ENCODE measurements around the gene PSENEN.

The PSENEN gene

GRCh38 chr19:35750167-35750566 is 4.7 kb downstream of the PSENEN start:
- in situ Hi-C loops (cut with MboI; ENCODE audit: low sequenced_read_pairs) = no loop called here

- in situ Hi-C loops (cut with MboI; ENCODE audit: low sequenced_read_pairs) = no loop called here
Observed at GRCh38 chr19:35751839-35752745, 6.6 kb downstream of the PSENEN start.

- in situ Hi-C loops (cut with MboI; ENCODE audit: low sequenced_read_pairs) = no loop called here
Observed at GRCh38 chr19:35752746-35753350, 7.4 kb downstream of the PSENEN start.

- in situ Hi-C loops (cut with MboI; ENCODE audit: low sequenced_read_pairs) = no loop called here
Observed at GRCh38 chr19:35753634-35754369, 8.4 kb downstream of the PSENEN start.

- in situ Hi-C loops (cut with MboI; ENCODE audit: low sequenced_read_pairs) = no loop called here
Observed at GRCh38 chr19:35754370-35755130, 9.1 kb downstream of the PSENEN start.

- in situ Hi-C loops (cut with MboI; ENCODE audit: low sequenced_read_pairs) = no loop called here
Observed at GRCh38 chr19:35755131-35755549, 9.7 kb downstream of the PSENEN start.

- in situ Hi-C loops (cut with MboI; ENCODE audit: low sequenced_read_pairs) = no loop called here
Observed at GRCh38 chr19:35755550-35756376, 10.3 kb downstream of the PSENEN start.

GRCh38 chr19:35756377-35757230 is 11.2 kb downstream of the PSENEN start, which contains the start of gene HSPB6:
HSPB6 (minus strand) TSS chr19:35757029; CDS start chr19:35757008, 21 bp downstream.
- in situ Hi-C loops (cut with MboI; ENCODE audit: low sequenced_read_pairs) = no loop called here

GRCh38 chr19:35757231-35757748 is 11.8 kb downstream of the PSENEN start:
- in situ Hi-C loops (cut with MboI; ENCODE audit: low sequenced_read_pairs) = no loop called here

- in situ Hi-C loops (cut with MboI; ENCODE audit: low sequenced_read_pairs) = no loop called here
Observed at GRCh38 chr19:35757749-35758608, 12.5 kb downstream of the PSENEN start, which contains the start of gene PROSER3. PROSER3 (plus strand) TSS chr19:35758176; CDS start chr19:35758216, 40 bp downstream.

- in situ Hi-C loops (cut with MboI; ENCODE audit: low sequenced_read_pairs) = no loop called here
Observed at GRCh38 chr19:35759697-35760096, 14.2 kb downstream of the PSENEN start.

GRCh38 chr19:35760711-35761349 is 15.4 kb downstream of the PSENEN start:
- in situ Hi-C loops (cut with MboI; ENCODE audit: low sequenced_read_pairs) = no loop called here

- in situ Hi-C loops (cut with MboI; ENCODE audit: low sequenced_read_pairs) = no loop called here
Observed at GRCh38 chr19:35764432-35765315, 19.2 kb downstream of the PSENEN start.

- in situ Hi-C loops (cut with MboI; ENCODE audit: low sequenced_read_pairs) = no loop called here
Observed at GRCh38 chr19:35766571-35767104, 21.2 kb downstream of the PSENEN start.

GRCh38 chr19:35767288-35768081 is 22.0 kb downstream of the PSENEN start:
- in situ Hi-C loops (cut with MboI; ENCODE audit: low sequenced_read_pairs) = no loop called here
